K562 (cell line): ENCODE data around the gene KPNA1.

Experiments used
- ATF7 ChIP-seq: fragments of 450-650 bp; IDR thresholded peaks from 2 replicates; pipeline ENCODE4 v1.7.1; 2014; ENCODE audit warnings: mild to moderate bottlenecking, moderate library complexity
- CBX8 ChIP-seq: fragments of 200-600 bp; sonication (generic); IDR thresholded peaks from 2 replicates; pipeline ENCODE4 v1.6.1; 2012; ENCODE audit warnings: borderline replicate concordance, mixed run types, low read depth, mild to moderate bottlenecking, moderate library complexity, mixed read lengths, low read length, control low read depth, inconsistent platforms; ENCODE audit not compliant: poor library complexity, severe bottlenecking; ENCODE audit errors: extremely low read depth
- CTCF ChIP-seq, 3 experiments: IDR thresholded peaks in 2 of 3; conservative IDR thresholded peaks in 1 of 3; 2 replicates each; pipeline ENCODE4 v1.5.1; 2011 to 2012; ENCODE audit warnings: low read length in 3 of 3, mild to moderate bottlenecking in 3 of 3, control low read depth in 2 of 3, improper control_type of control experiment in 1 of 3, inconsistent platforms in 1 of 3, low read depth in 1 of 3, mixed read lengths in 1 of 3, moderate library complexity in 1 of 3; ENCODE audit not compliant: insufficient read depth in 2 of 3
- GATAD2B ChIP-seq: fragments of 450-650 bp; IDR thresholded peaks from 2 replicates; pipeline ENCODE4 v1.6.1; 2017; ENCODE audit warnings: mild to moderate bottlenecking, borderline replicate concordance
- KLF16 ChIP-seq: IDR thresholded peaks from 2 replicates; pipeline ENCODE4 v1.6.1; 2016; ENCODE audit warnings: antibody characterized with exemption
- MYBL2 ChIP-seq, 2 experiments: fragments of 450-650 bp in 1 of 2; sonication (generic) in 1 of 2; formaldehyde crosslinking in 1 of 2; IDR thresholded peaks; 2 replicates each; pipeline versions ENCODE4 v1.6.1 to v1.8.1; 2017 to 2022; ENCODE audit warnings: borderline replicate concordance in 1 of 2, inconsistent platforms in 1 of 2, low read depth in 1 of 2, mild to moderate bottlenecking in 1 of 2, missing genetic modification reagents in 1 of 2, moderate library complexity in 1 of 2
- NR2C2 ChIP-seq, 2 experiments: fragments of 200-800 bp in 1 of 2; sonication (Bioruptor generic) in 1 of 2; sonication (generic) in 1 of 2; formaldehyde crosslinking in 1 of 2; IDR thresholded peaks; 2 replicates each; pipeline versions ENCODE4 v1.6.1 to v1.8.0; 2016 to 2022; ENCODE audit warnings: mild to moderate bottlenecking in 1 of 2, missing compliant biosample characterization in 1 of 2, missing genetic modification characterization in 1 of 2, missing genetic modification reagents in 1 of 2
- TEAD1 ChIP-seq, 2 experiments: fragments of 450-650 bp in 1 of 2; sonication (generic) in 1 of 2; formaldehyde crosslinking; IDR thresholded peaks; 2 replicates each; pipeline versions ENCODE4 v1.4.0 to v1.8.0; 2020 to 2022; ENCODE audit warnings: mild to moderate bottlenecking in 2 of 2, missing genetic modification reagents in 1 of 2
- ZBTB7A ChIP-seq: IDR thresholded peaks from 2 replicates; pipeline ENCODE4 v1.6.1; 2011; ENCODE audit warnings: low read depth, mild to moderate bottlenecking, low read length, moderate library complexity, borderline replicate concordance; ENCODE audit not compliant: control insufficient read depth
- ZNF212 ChIP-seq: fragments of 450-650 bp; formaldehyde crosslinking; IDR thresholded peaks from 2 replicates; pipeline ENCODE4 v1.4.0; 2020; ENCODE audit warnings: mild to moderate bottlenecking
- ZNF224 ChIP-seq: sonication (generic); formaldehyde crosslinking; IDR thresholded peaks from 2 replicates; pipeline ENCODE4 v1.8.0; 2022; ENCODE audit warnings: mild to moderate bottlenecking, missing genetic modification reagents
- ZNF766 ChIP-seq: fragments of 200-800 bp; sonication (Bioruptor generic); conservative IDR thresholded peaks from 2 replicates; pipeline ENCODE4 v1.6.1; 2016; ENCODE audit warnings: missing genetic modification characterization, missing compliant biosample characterization
- TF ChIP-seq, protein P1 (sequence below): sonication (generic); formaldehyde crosslinking; IDR thresholded peaks from 2 replicates; pipeline ENCODE4 v1.8.1; 2023; ENCODE audit warnings: mild to moderate bottlenecking, missing genetic modification reagents
- TF ChIP-seq, protein P2 (sequence below): sonication (generic); formaldehyde crosslinking; IDR thresholded peaks from 2 replicates; pipeline ENCODE4 v1.8.0; 2022; ENCODE audit warnings: mild to moderate bottlenecking, low read depth, missing genetic modification reagents

- TF ChIP-seq, protein P1, sequence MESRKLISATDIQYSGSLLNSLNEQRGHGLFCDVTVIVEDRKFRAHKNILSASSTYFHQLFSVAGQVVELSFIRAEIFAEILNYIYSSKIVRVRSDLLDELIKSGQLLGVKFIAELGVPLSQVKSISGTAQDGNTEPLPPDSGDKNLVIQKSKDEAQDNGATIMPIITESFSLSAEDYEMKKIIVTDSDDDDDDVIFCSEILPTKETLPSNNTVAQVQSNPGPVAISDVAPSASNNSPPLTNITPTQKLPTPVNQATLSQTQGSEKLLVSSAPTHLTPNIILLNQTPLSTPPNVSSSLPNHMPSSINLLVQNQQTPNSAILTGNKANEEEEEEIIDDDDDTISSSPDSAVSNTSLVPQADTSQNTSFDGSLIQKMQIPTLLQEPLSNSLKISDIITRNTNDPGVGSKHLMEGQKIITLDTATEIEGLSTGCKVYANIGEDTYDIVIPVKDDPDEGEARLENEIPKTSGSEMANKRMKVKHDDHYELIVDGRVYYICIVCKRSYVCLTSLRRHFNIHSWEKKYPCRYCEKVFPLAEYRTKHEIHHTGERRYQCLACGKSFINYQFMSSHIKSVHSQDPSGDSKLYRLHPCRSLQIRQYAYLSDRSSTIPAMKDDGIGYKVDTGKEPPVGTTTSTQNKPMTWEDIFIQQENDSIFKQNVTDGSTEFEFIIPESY (CRISPR knock-in tag): no peak
- TF ChIP-seq ATF7 (no peak), ZBTB7A (no peak), KLF16 (no peak), MYBL2 (IDR thresholded peaks at IDR 0.05; ENCODE audit: low read depth) (no peak), MYBL2 (CRISPR knock-in tag; IDR thresholded peaks at IDR 0.05; ENCODE audit: borderline replicate concordance) (no peak), ZNF224 (no peak), CTCF (IDR thresholded peaks at IDR 0.05 in 2 of 3, conservative IDR thresholded peaks at IDR 0.05 in 1 of 3; ENCODE audit: insufficient read depth in 2 of 3, low read depth in 1 of 3, low read length in 3 of 3) (no peak), ZNF766 (CRISPR knock-in tag) (no peak), GATAD2B (no peak), CBX8 (no peak), TEAD1 (CRISPR knock-in tag; IDR thresholded peaks at IDR 0.05) (no peak), ZNF212 (CRISPR knock-in tag) (no peak), NR2C2 (CRISPR knock-in tag; IDR thresholded peaks at IDR 0.05) (no peak), NR2C2 (tag; IDR thresholded peaks at IDR 0.05) (no peak)
- TF ChIP-seq, protein P2, sequence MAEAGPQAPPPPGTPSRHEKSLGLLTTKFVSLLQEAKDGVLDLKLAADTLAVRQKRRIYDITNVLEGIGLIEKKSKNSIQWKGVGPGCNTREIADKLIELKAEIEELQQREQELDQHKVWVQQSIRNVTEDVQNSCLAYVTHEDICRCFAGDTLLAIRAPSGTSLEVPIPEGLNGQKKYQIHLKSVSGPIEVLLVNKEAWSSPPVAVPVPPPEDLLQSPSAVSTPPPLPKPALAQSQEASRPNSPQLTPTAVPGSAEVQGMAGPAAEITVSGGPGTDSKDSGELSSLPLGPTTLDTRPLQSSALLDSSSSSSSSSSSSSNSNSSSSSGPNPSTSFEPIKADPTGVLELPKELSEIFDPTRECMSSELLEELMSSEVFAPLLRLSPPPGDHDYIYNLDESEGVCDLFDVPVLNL (CRISPR knock-in tag): no peak
Measured at GRCh38 chr3:122475316-122475715, 39.4 kb downstream of the KPNA1 start.
